Epithelial cell of alveolus of lung (primary cell): ENCODE data around the gene BRIP1. TPM values are rescaled to one million over a fixed set of nuclear protein-coding genes. Genes with fewer than 3 reads are reported as not detected.

Source experiments
- total RNA-seq: library from RNA; depleted of rRNA; stranded (reverse); fragments of >200 nt; gene quantifications from 2 replicates; pipeline ENCODE4 v1.2.1, GENCODE V29; 2015

The BRIP1 gene
- total RNA-seq, result 4.2 and 5.4 TPM in 2 replicates

GRCh38 chr17:61862975-61863800 is at the start of gene BRIP1:
Gene BRIP1, minus strand, starts transcription at chr17:61863528. Its CDS starts 1,989 bp downstream, at chr17:61861539.

Other genes starting within 250 kb of the BRIP1 start
- 10.2 and 13.7 TPM in 2 replicates for gene INTS2, start 64.5 kb upstream of the BRIP1 start, total RNA-seq
- gene MED13, start 201.8 kb upstream of the BRIP1 start, total RNA-seq, result 19.8 and 27.1 TPM in 2 replicates